Karpas-422 (cell line): ENCODE measurements around the gene PRPF8. TPM values are rescaled to one million over a fixed set of nuclear protein-coding genes. Genes with fewer than 3 reads are reported as not detected.
A peak's percentile ranks its signal among the peaks of the same experiment; 100 is the strongest.

Experiments used
- DNase-seq: peaks from one replicate; pipeline ENCODE4 v3.0.0-alpha.2; 2015
- H2AFZ ChIP-seq: fragments of 200-600 bp; sonication (generic); 2 replicates; pipeline ENCODE4 v1.6.1; 2014; ENCODE audit warnings: antibody characterized with exemption, low read length, mixed read lengths
- H3K27ac ChIP-seq: fragments of 200-600 bp; sonication (generic); 2 replicates; pipeline ENCODE4 v1.5.1; 2014; ENCODE audit warnings: mild to moderate bottlenecking, low read length, moderate library complexity
- H3K27me3 ChIP-seq: fragments of 200-600 bp; sonication (generic); 2 replicates; pipeline ENCODE4 v1.6.1; 2014; ENCODE audit warnings: low read length, mixed read lengths
- H3K36me3 ChIP-seq: fragments of 200-600 bp; sonication (generic); 2 replicates; pipeline ENCODE4 v1.6.1; 2014; ENCODE audit warnings: low read length, mixed read lengths; ENCODE audit not compliant: insufficient read depth
- H3K4me1 ChIP-seq: fragments of 200-600 bp; sonication (generic); 2 replicates; pipeline ENCODE4 v1.6.1; 2014; ENCODE audit warnings: mild to moderate bottlenecking, low read length, mixed read lengths
- H3K4me2 ChIP-seq: fragments of 200-600 bp; sonication (generic); 2 replicates; pipeline ENCODE4 v1.6.1; 2014; ENCODE audit warnings: low read length, low read depth, mild to moderate bottlenecking; ENCODE audit not compliant: poor library complexity, severe bottlenecking
- H3K4me3 ChIP-seq: fragments of 200-600 bp; sonication (generic); 2 replicates; pipeline ENCODE4 v1.5.1; 2014; ENCODE audit warnings: mild to moderate bottlenecking, antibody characterized with exemption, low read length, mixed read lengths
- H3K79me2 ChIP-seq: fragments of 200-600 bp; sonication (generic); 2 replicates; pipeline ENCODE4 v1.6.1; 2014; ENCODE audit warnings: mild to moderate bottlenecking, low read length, mixed read lengths
- H3K9ac ChIP-seq: fragments of 200-600 bp; sonication (generic); 2 replicates; pipeline ENCODE4 v1.6.0; 2014; ENCODE audit warnings: low read length
- H3K9me2 ChIP-seq: fragments of 200-600 bp; sonication (generic), shearing (Covaris generic); replicated peaks from 2 replicates; pipeline ENCODE4 v1.6.0; 2014; ENCODE audit warnings: mild to moderate bottlenecking, low read length, moderate library complexity; ENCODE audit not compliant: insufficient read depth
- H3K9me3 ChIP-seq: fragments of 300-700, 200-600 bp; sonication (generic); 2 replicates; pipeline ENCODE4 v1.6.1; 2014; ENCODE audit warnings: low read length, mixed read lengths
- H4K20me1 ChIP-seq: fragments of 200-600 bp; sonication (generic); 2 replicates; pipeline ENCODE4 v1.6.1; 2014; ENCODE audit warnings: mild to moderate bottlenecking, antibody characterized with exemption, low read length, low read depth; ENCODE audit not compliant: insufficient read depth
- total RNA-seq: library from RNA; depleted of rRNA; stranded (reverse); fragments of >200 nt; shearing (Covaris generic); gene quantifications from 2 replicates; pipeline ENCODE4 v1.2.3, GENCODE V29; 2014; ENCODE audit warnings: low replicate concordance

The PRPF8 gene
- total RNA-seq, 1 experiment from 2014 or later = 130 TPM

DNA sequence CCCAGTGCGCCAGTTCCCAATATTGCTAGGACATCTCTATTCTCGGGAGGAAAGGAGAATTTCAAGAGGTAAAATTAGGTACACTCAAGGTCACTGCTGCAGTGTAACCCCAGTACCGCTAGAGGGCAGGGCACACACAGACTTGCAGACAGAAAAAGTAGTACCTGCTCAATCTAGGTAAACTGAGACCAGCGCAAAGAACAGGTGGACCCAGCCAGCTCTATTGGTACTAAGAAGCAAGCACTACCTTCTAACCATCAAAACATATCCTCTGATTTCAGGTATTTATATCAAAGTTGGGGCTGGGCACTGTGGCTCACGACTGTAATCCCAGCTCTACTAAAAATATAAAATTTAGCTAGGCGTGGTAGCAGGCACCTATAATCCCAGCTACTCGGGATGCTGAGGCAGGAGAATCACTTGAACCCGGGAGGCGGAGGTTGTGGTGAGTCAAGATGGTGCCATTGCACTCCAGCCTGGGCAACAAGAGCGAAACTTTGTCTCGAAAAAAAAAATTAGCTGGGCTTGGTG is 36.3 kb upstream of the PRPF8 start:
- peak overlapping the region; percentile 55 for H3K4me2 ChIP-seq
- H3K4me1 ChIP-seq = peaks cover 56% of the 10 kb centered on the region
- H3K27ac ChIP-seq = no peak overlapping the region
- peak; percentile 90 for DNase-seq
- no peak overlapping the region for H2AFZ ChIP-seq
- peaks cover 11% of the 10 kb centered on the region for H3K79me2 ChIP-seq
- H3K4me3 ChIP-seq = no peak overlapping the region
- no peaks in the 10 kb centered on the region for H3K9me2 ChIP-seq
- no peaks in the 10 kb centered on the region for H3K9me3 ChIP-seq
- H3K27me3 ChIP-seq = no peaks in the 10 kb centered on the region
- H3K9ac ChIP-seq = no peak overlapping the region
- no peaks in the 10 kb centered on the region for H3K36me3 ChIP-seq
- H4K20me1 ChIP-seq = no peaks in the 10 kb centered on the region

DNA sequence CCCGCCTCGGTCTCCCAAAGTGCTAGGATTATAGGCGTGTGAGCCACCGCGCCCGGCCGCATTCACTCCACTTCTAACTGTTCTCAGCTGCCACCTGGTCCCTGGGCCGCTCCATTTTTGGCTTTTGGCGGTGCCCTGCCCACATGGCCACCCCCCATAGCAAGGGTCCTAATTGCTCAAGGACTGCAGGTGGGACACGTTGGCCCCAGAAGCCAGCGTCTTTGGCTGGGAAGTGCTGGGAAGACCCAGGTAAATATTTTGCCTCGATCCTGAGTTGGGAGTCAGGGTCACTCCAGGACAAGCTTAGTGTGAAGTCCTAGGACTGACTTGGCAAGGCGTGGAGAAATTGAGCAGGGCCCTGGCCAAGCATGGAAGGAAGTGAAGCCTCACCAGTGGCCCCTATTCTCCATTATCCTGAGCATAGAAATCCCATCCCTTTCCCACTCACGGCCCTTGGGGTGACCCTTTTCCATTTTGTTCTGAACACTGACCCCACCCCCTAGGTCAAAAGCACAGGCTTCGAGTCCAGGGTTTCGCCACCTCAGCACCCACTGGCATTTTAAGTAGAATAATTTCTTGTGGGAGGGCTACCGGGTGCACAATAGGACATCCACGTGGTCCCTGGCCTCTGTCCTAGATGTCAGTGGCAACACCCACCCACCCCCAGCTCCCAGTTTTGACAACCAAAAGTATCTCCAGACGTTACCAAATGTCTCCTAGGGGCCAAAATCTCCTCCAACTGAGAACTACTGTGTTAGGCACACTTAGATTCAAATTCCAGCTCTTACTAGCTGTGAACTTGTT is 33.9 kb upstream of the PRPF8 start:
- Histone ChIP-seq H4K20me1 (no peaks in the 10 kb centered on the region; the same call in 1 of the 2 replicates), H3K4me2 (no peak overlapping the region), H3K27ac (no peak overlapping the region), H3K4me3 (no peak overlapping the region), H3K9me2 (no peaks in the 10 kb centered on the region), H3K9me3 (no peaks in the 10 kb centered on the region), H3K4me1 (peaks cover 47% of the 10 kb centered on the region), H3K9ac (no peak overlapping the region), H3K79me2 (no peaks in the 10 kb centered on the region), H3K27me3 (no peaks in the 10 kb centered on the region), H2AFZ (no peak overlapping the region), H3K36me3 (no peaks in the 10 kb centered on the region)
- DNase-seq = no peak

GRCh38 chr17:1716912-1717695 is 32.4 kb upstream of the PRPF8 start:
- no peaks in the 10 kb centered on the region; the same call in 1 of the 2 replicates for H4K20me1 ChIP-seq
- no peaks in the 10 kb centered on the region for H3K36me3 ChIP-seq
- H3K79me2 ChIP-seq = no peaks in the 10 kb centered on the region
- H3K27me3 ChIP-seq = no peaks in the 10 kb centered on the region
- no peaks in the 10 kb centered on the region for H3K9me2 ChIP-seq
- DNase-seq = peak; percentile 99
- no peaks in the 10 kb centered on the region for H3K9me3 ChIP-seq
- peak overlapping the region; percentile 87 for H3K27ac ChIP-seq
- peak overlapping the region; percentile 84 for H3K4me2 ChIP-seq
- peak overlapping the region; percentile 81 for H3K9ac ChIP-seq
- peak overlapping the region; percentile 74 for H3K4me3 ChIP-seq
- H2AFZ ChIP-seq = peak overlapping the region; percentile 64; the same call in 1 of the 2 replicates
- H3K4me1 ChIP-seq = peaks cover 36% of the 10 kb centered on the region

DNA sequence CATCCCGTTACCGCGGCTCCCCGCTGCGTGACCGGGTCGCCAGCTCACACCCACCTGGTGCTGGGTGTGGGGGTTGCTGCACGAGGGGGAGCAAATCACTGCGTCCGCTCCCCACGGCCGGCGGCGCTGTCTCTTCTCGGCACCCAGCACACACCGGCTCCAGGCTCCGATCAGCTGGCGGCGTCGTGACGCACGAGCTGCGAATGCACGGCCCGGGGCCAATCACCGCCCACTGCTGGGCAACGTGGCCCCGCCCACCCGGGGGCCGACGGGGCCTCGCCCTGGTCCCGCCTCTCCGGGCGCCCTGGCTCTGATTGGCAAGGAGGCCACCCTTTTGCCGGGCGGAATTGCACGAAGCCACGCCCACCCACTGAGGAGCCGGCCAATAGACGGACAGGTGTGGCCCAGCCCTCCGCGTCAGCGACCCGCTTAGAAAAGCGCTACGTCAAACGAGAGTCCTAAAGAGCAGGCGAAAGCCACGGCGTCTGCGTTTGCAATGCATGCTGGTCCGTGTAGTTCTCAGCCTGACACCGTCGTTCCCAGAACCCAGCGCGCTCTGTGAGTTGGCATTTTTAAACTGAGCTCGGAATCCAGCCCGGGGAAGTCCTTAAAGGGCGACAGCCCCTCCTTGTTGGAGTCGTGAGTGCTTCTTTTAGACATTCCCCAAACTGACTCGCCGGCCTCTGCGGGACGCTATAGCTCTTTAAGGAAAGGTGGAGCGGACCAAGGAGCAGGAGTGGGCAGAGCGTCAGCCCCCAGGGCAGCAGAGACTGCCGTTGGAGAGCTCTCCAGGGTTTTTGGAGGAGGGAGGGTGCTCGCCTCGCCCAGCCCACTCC is 31.6 kb upstream of the PRPF8 start:
- no peaks in the 10 kb centered on the region for H3K36me3 ChIP-seq
- H2AFZ ChIP-seq = peak overlapping the region; percentile 22; the same call in 1 of the 2 replicates
- no peaks in the 10 kb centered on the region for H3K9me3 ChIP-seq
- H3K79me2 ChIP-seq = no peaks in the 10 kb centered on the region
- H3K4me2 ChIP-seq = peak overlapping the region; percentile 89
- H3K4me3 ChIP-seq = peak overlapping the region; percentile 82
- DNase-seq = peak; percentile 100
- H3K27me3 ChIP-seq = no peaks in the 10 kb centered on the region
- no peaks in the 10 kb centered on the region for H3K9me2 ChIP-seq
- peak overlapping the region; percentile 81 for H3K9ac ChIP-seq
- H3K4me1 ChIP-seq = peaks cover 29% of the 10 kb centered on the region
- H4K20me1 ChIP-seq = no peaks in the 10 kb centered on the region; the same call in 1 of the 2 replicates
- peak overlapping the region; percentile 87 for H3K27ac ChIP-seq

DNA sequence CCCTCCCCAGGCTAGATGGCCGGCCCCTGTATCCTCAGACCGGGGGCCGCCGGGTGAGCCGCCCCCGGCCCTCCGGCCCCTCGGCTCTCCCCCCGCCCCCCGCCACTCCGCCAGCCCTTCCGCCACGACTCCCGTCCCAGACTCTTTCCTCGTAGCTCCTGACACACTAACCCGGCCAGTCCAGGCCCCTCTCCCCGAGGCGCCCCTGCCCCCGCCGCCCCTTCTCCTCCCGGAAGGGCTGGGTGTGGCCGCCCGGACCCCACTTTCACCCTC is 31.1 kb upstream of the PRPF8 start:
- H3K4me2 ChIP-seq = peak overlapping the region; percentile 89

GRCh38 chr17:1714980-1715802 is 30.5 kb upstream of the PRPF8 start:
- Histone ChIP-seq H2AFZ (no peak overlapping the region), H3K27ac (no peak overlapping the region), H3K9me3 (no peaks in the 10 kb centered on the region), H3K27me3 (no peaks in the 10 kb centered on the region), H3K9ac (peak overlapping the region; percentile 66), H4K20me1 (no peaks in the 10 kb centered on the region; the same call in 1 of the 2 replicates), H3K9me2 (no peaks in the 10 kb centered on the region), H3K4me1 (peaks cover 20% of the 10 kb centered on the region), H3K79me2 (no peaks in the 10 kb centered on the region), H3K4me3 (peak overlapping the region; percentile 82), H3K4me2 (peak overlapping the region; percentile 89), H3K36me3 (no peaks in the 10 kb centered on the region)
- DNase-seq = no peak

More for the DNA sequence above, 31.1 kb upstream of the PRPF8 start:
- Histone ChIP-seq H3K4me1 (peaks cover 23% of the 10 kb centered on the region), H4K20me1 (no peaks in the 10 kb centered on the region; the same call in 1 of the 2 replicates), H3K27me3 (no peaks in the 10 kb centered on the region), H3K9me2 (no peaks in the 10 kb centered on the region), H3K36me3 (no peaks in the 10 kb centered on the region), H3K79me2 (no peaks in the 10 kb centered on the region), H2AFZ (no peak overlapping the region; the same call in 1 of the 2 replicates), H3K9ac (peak overlapping the region; percentile 66), H3K27ac (no peak overlapping the region), H3K9me3 (no peaks in the 10 kb centered on the region), H3K4me3 (peak overlapping the region; percentile 82)
- DNase-seq = no peak

GRCh38 chr17:1714427-1714979 is 29.8 kb upstream of the PRPF8 start:
- no peak overlapping the region for H3K4me3 ChIP-seq
- no peaks in the 10 kb centered on the region; the same call in 1 of the 2 replicates for H4K20me1 ChIP-seq
- no peak overlapping the region for H3K27ac ChIP-seq

More at GRCh38 chr17:1714427-1714979, 29.8 kb upstream of the PRPF8 start:
- no peaks in the 10 kb centered on the region for H3K79me2 ChIP-seq
- no peaks in the 10 kb centered on the region for H3K9me2 ChIP-seq
- H3K9me3 ChIP-seq = no peaks in the 10 kb centered on the region
- H3K27me3 ChIP-seq = no peaks in the 10 kb centered on the region
- H3K4me2 ChIP-seq = peak overlapping the region; percentile 89
- no peak overlapping the region for H2AFZ ChIP-seq
- H3K9ac ChIP-seq = no peak overlapping the region
- H3K36me3 ChIP-seq = no peaks in the 10 kb centered on the region
- no peak for DNase-seq
- H3K4me1 ChIP-seq = peaks cover 20% of the 10 kb centered on the region
